NCI-H1092 (cell line): ENCODE measurements around the gene SUMO3.

Experiments
- DNase-seq: peaks from one replicate; lab custom pipeline; 2025; lab: John Stamatoyannopoulos, UW

The SUMO3 gene

GRCh38 chr21:44758781-44759627 lies 58.9 kb downstream of the SUMO3 start:
- no peak for DNase-seq

- DNase-seq, result no peak
These were observed 59.7 kb downstream of the SUMO3 start for GRCh38 chr21:44758141-44758561.

GRCh38 chr21:44757731-44758130 lies 60.1 kb downstream of the SUMO3 start:
- no peak for DNase-seq

- DNase-seq, result no peak
These were observed 61.3 kb downstream of the SUMO3 start for GRCh38 chr21:44756423-44757185.
